Measurements from ENCODE around the gene SNRPD1. TPM values are rescaled to one million over a fixed set of nuclear protein-coding genes. Genes with fewer than 3 reads are reported as not detected.
"Not testable (repeated sequence)": the region's sequence is repeated elsewhere in the genome, so short reads cannot be mapped to it uniquely, and the experiment has no call there.

The SNRPD1 gene
- total RNA-seq, 1 experiment from 2014 or later = 23.4 TPM

DNA sequence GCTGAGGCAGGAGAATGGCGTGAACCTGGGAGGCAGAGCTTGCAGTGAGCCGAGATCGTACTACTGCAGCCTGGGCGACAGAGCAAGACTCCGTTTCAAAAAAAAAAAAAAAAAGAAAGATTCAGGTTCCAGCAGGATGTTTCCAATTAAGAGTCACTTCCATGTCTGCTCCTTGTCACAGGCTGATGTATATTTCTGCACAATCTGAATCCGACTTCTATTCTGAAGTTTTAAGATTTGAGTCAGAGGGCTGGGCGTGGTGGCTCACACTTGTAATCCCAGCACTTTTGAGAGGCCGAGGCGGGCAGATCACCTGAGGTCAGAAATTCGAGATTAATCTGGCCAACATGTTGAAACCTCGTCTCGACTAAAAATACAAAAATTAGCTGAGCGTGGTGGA is 24.7 kb downstream of the SNRPD1 start:
- DNase-seq (ENCODE audit: low spot score) = no peak

DNA sequence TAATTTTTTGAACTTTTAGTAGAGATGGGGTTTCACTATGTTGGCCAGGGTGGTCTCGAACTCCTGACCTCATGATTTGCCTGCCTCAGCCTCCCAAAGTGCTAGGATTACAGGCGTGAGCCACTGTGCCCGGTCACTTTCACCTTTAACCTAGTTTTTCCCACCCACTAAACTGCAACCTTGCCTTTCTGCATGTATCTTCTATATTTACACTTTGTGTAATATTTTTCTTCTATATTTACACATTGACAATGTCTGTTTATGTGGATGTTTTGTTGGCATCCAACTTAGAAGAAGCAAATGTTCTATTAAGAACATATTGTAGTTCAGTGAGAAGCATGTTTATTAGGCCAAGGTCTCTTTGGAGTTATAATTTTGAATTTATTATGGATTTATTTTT is 26.7 kb downstream of the SNRPD1 start:
- DNase-seq (ENCODE audit: low spot score) = no peak

- DNase-seq (ENCODE audit: low spot score) = not testable (repeated sequence)
These were observed 28.3 kb downstream of the SNRPD1 start for GRCh38 chr18:21640375-21640774.

DNA sequence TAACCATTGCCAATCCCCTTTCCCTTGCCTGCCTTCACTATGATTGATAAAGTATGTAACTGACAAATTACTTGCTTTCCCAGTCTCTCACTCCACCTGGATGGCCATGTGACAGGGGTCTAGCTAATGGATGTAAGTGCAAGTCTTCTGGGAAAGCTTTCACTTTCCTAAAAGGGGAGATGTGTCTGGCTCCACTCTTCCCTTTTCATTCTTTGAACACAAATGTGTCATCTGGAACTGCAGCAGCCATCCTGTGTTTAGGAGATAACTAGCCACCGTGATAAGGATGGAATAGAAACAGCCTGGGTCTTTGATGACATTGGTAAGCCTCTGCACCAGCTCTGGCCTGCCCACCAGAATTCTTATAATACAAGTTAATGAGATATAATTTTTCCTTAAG is 38.2 kb downstream of the SNRPD1 start:
- DNase-seq (ENCODE audit: low spot score) = no peak

GRCh38 chr18:21652073-21652472 is 40.0 kb downstream of the SNRPD1 start:
- DNase-seq (ENCODE audit: low spot score) = no peak

GRCh38 chr18:21653361-21653760 is 41.2 kb downstream of the SNRPD1 start:
- no peak for DNase-seq (ENCODE audit: low spot score)

GRCh38 chr18:21656402-21656801 is 44.3 kb downstream of the SNRPD1 start:
- no peak for DNase-seq (ENCODE audit: low spot score)

DNA sequence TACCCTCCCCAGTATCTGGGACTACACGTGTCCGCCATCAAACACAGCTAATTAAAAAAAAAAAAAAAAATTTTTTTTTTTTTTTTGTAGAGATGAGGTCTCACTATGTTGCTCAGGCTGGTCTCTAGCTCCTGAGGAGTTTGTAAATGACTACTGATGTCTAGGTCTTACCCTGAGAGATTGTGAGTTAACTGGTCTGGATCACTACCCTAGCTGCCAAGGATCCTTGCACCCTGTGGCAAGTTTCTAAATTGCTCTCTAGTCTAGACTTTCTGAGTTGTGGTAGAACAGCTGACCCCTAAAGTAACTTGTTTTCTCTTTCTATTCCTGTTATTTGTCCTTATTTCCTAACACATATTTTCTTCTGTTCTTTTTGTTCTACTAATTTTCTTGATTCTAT is 48.0 kb downstream of the SNRPD1 start:
- no peak for DNase-seq (ENCODE audit: low spot score)

DNA sequence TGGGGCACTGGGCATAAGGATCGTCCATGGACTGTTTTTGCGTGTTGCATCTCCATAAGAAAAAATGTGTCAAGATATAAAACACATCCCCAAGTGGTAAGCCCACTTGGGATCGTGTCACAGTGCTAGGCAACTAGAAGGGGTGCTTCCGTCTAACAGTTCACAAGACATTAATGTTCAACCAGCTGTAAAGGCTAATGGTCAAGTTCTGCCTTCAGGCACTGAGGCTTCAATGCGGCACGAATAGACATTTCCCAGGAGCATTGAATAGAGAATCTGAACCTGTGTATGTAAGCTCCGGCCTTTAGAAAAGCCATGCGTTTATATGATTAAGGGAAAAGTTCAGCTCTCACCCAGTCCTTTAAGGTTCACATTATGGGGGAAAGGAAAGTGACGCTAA is 50.5 kb downstream of the SNRPD1 start:
- DNase-seq (ENCODE audit: low spot score) = no peak

DNA sequence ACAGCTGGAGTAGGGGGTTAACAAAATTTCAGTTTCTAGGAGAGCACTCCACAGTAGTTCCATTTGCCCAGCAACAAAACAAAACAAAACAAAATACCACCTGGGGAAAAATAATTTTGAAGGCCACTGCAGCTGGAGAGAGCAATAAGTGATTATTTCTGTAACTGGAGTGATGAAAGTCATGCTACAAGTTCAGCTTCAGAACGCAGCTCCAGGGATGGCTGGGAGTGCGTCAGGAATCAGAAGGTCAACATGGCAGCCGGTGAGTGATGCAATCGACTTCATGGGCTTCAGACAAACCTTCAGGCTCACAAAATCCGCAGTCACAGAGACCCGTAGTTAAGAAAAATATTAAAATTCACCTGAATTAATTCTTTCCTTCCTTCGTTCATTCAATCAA is 51.5 kb downstream of the SNRPD1 start:
- no peak for DNase-seq (ENCODE audit: low spot score)

DNA sequence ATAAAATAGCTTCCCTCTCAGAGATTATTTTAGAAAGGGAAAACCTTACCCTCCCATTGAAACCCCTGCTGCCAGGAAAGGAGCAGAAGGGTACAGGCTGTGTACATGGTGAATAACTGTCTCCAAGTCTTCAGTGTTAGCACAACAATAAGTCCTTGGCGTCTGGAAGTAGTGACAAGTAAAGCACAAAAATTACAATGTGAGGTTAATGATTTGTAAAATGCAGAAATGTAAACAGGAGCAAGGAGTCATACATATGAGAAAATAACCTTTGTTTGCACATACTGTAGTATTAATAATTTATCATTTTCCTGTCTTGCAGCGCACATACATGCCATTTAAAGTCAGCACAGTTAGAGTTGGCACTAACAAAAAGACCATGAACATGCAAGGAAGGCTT is 52.0 kb downstream of the SNRPD1 start:
- no peak for DNase-seq (ENCODE audit: low spot score)

GRCh38 chr18:21669736-21670285 is 57.7 kb downstream of the SNRPD1 start:
- DNase-seq (ENCODE audit: low spot score) = no peak

DNA sequence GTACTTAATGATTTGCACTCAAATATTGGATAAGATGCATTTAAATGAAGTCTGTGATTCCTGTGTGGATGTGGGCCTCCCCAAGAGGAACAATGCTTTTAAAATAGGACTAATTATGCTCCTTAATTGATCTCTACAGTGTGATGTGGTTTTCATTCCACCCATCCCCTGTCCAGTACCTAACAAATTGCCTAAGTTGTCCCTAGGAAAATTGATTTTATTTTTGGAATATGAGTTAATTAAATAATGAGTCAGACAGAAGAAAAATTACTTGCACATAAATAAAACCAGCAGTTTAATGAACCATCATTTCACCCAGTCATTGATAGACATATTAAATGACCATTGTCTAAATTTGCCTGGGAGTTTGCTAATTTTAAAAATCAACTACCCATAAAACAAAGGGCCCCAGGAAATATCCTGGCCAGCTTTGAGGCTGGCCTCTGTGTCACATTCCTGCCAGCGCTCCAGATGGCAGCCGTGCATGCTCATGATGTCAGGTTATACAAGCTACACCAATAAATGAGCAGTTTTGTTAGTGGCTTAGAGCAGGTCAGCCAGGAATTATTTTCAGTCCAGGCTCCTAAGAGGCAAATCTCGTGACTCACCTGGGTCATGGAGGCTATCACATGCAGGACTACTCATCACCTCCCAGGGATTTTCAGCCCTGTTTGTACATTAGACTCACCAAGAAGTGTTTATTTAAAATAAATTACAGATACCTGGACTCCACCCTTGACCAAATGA is 60.6 kb downstream of the SNRPD1 start:
- DNase-seq (ENCODE audit: low spot score) = no peak

DNA sequence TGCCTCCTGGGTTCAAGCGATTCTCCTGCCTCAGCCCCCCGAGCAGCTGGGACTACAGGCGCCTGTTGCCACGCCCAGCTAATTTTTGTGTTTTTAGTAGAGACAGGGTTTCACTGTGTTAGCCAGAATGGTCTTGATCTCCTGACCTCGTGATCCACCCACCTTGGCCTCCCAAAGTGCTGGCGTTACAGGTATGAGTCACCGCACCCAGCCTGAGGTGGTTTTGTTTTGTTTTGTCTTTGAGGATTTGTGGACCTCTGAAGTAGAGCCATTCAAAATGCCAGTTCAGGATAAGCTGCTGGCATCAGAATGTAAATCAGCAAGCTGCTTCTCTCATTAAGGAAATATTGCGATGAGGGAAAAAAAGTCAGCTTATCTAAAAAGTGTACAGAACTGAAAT is 63.2 kb downstream of the SNRPD1 start:
- DNase-seq (ENCODE audit: low spot score) = not testable (repeated sequence)

DNA sequence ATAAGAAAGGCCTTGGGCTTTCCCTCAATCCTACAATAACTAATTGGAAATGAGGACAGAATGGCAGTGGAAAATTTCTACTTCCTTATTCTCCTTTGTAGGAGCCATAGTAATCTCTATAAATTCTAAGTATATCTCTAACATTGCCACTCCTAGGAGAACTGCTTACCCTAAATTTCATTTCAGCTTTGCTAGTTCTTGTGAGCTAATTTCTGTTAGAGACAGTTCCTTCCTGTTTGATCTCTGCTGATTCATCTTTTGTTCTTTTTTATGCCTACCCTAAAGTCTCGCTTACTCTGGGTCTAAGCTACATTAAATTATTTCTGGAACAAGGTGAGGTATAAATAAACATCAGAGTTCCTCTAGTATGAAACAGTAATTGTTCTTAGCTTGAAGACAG is 66.7 kb downstream of the SNRPD1 start:
- no peak for DNase-seq (ENCODE audit: low spot score)

DNA sequence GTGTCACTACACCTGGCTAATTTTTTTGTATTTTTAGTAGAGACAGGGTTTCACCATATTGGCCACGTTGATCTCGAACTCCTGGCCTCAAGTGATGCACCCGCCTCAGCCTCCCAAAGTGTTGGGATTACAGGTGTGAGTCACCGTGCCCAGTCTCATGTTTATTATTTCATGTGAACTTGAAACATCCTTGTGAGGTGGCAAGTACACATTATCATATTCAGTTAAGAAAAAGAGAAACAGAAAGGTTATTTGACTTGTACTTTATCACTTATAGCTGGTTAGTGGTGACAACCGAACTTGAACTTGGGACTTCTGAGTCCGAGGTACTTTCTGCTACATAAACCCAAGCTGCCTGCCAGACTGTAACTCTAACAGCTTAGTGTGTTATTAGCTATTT is 68.0 kb downstream of the SNRPD1 start:
- no peak for DNase-seq (ENCODE audit: low spot score)

DNA sequence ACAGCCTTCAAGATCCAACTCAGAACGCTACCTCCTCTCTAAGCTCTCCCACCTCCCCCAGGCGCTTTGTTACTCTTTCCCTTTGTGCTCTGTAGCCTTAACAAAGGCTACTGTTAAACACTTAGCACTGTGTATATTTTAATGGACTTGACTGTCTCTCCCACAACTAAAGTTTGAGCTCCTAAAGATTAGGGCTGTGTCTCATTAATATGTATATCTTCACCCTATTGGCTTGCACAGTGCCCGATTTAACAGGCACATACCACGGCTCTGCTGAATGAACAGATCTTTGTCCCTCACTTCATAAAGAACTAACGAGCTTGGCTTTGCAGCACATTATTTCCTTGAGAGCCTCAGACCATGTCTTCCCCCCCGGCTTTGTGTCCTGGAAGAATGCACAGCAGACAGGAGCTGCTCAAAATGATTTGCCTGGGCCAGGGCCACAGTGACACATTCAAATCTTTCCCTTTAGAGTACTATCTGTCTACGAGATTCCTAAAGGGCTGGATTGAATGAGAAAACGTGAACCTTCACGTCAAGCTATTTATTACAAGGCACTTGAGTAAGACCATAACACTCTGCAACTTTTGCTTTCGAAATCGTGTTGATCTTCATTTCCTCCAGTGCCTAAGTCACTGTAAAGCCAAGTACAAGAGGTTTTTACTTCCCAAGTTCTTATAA is 70.4 kb downstream of the SNRPD1 start:
- peak; percentile 29 for DNase-seq (ENCODE audit: low spot score)

Small RNA genes within 50 kb of the gene (small RNA-seq; reads per million reads assigned to genes)
- not detected for gene MIR320C1

Other genes starting within 250 kb of the SNRPD1 start
- gene ESCO1, start 11.6 kb upstream of the SNRPD1 start, total RNA-seq (2014; rRNA removed; shearing (Covaris generic)) = 3.3 and 4.2 TPM in 2 replicates
- gene ABHD3, start 92.5 kb downstream of the SNRPD1 start, total RNA-seq (2014; rRNA removed; shearing (Covaris generic)) = 15.2 and 16.5 TPM in 2 replicates
- gene MIB1, start 128.5 kb downstream of the SNRPD1 start, total RNA-seq (2014; rRNA removed; shearing (Covaris generic)) = 10.9 and 12.3 TPM in 2 replicates

Data from HT-29 (cell line).